Osteoblast (primary cell): ENCODE measurements around the gene CDR2. TPM values are rescaled to one million over a fixed set of nuclear protein-coding genes. Genes with fewer than 3 reads are reported as not detected.

Source experiments
- DNase-seq: peaks from one replicate; pipeline ENCODE4 v3.0.0; 2011; ENCODE audit warnings: low spot score, mixed read lengths; ENCODE audit not compliant: insufficient read length; ENCODE audit errors: missing footprints
- H2AFZ ChIP-seq: 2 replicates; pipeline ENCODE4 v1.6.0; 2011; ENCODE audit warnings: mild to moderate bottlenecking, low read length
- H3K27ac ChIP-seq: 2 replicates; pipeline ENCODE4 v1.5.1; 2011; ENCODE audit warnings: mild to moderate bottlenecking, low read depth, low read length, moderate library complexity
- H3K27me3 ChIP-seq: 2 replicates; pipeline ENCODE4 v1.6.0; 2012; ENCODE audit warnings: mild to moderate bottlenecking, control low read depth, inconsistent platforms, low read length, moderate library complexity; ENCODE audit not compliant: insufficient read depth
- H3K36me3 ChIP-seq: 2 replicates; pipeline ENCODE4 v1.5.1; 2011; ENCODE audit warnings: mild to moderate bottlenecking, low read length, control low read depth, moderate library complexity; ENCODE audit not compliant: insufficient read depth
- H3K4me1 ChIP-seq: 2 replicates; pipeline ENCODE4 v1.5.1; 2011; ENCODE audit warnings: mild to moderate bottlenecking, low read length, control low read depth, moderate library complexity; ENCODE audit not compliant: insufficient read depth
- H3K4me2 ChIP-seq: 2 replicates; pipeline ENCODE4 v1.6.0; 2011; ENCODE audit warnings: mild to moderate bottlenecking, low read length; ENCODE audit not compliant: insufficient read depth
- H3K4me3 ChIP-seq: fragments of 200-600 bp; sonication (generic); 3 replicates; pipeline ENCODE4 v1.5.1; 2012; ENCODE audit warnings: mild to moderate bottlenecking, low read length, inconsistent platforms; ENCODE audit not compliant: insufficient read depth
- H3K79me2 ChIP-seq: 2 replicates; pipeline ENCODE4 v1.6.0; 2012; ENCODE audit warnings: mild to moderate bottlenecking, low read length, control low read depth, inconsistent platforms; ENCODE audit not compliant: insufficient read depth
- H3K9me3 ChIP-seq: 2 replicates; pipeline ENCODE4 v1.5.1; 2011; ENCODE audit warnings: low read depth, low read length, control low read depth
- H4K20me1 ChIP-seq: 2 replicates; pipeline ENCODE4 v1.6.0; 2012; ENCODE audit warnings: mild to moderate bottlenecking, low read length, control low read depth; ENCODE audit not compliant: insufficient read depth
- CTCF ChIP-seq: IDR thresholded peaks from 2 replicates; pipeline ENCODE4 v1.5.1; 2011; ENCODE audit warnings: mild to moderate bottlenecking, low read depth, low read length, moderate library complexity; ENCODE audit errors: extremely low read depth
- total RNA-seq: library from RNA; depleted of rRNA; stranded (reverse); fragments of >200 nt; gene quantifications from 2 replicates; pipeline ENCODE4 v1.2.3, GENCODE V29; 2012

CDR2 gene
- total RNA-seq, 1 donor: 52.5 TPM

DNA sequence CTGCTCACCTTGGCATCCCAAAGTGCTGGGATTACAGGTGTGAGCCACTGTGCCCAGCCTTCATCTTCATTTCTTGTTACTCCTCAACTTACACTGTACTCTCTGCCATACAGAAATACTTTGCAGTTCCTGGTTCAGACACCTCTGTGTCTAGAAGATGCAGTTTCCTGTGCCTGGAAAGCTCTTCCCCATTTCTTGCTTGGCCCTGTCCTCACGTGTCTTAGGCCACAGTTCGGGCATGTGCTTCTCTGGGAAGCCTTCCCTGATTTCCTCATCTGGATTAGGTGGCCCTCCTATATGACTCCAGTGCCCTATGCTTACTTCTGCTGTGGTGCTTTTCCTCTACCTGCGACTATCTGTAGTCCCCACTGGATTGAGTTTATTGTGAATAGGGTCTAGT lies 26.5 kb upstream of the CDR2 start:
- Histone ChIP-seq H4K20me1 (no peaks in the 10 kb centered on the region), H3K9me3 (no peaks in the 10 kb centered on the region), H3K27me3 (no peaks in the 10 kb centered on the region), H3K4me1 (peaks cover 37% of the 10 kb centered on the region), H3K36me3 (peaks cover 5% of the 10 kb centered on the region), H3K4me2 (no peak overlapping the region), H2AFZ (no peak overlapping the region), H3K4me3 (no peak overlapping the region), H3K27ac (no peak overlapping the region), H3K79me2 (no peaks in the 10 kb centered on the region)
- no peak for TF ChIP-seq CTCF
- DNase-seq: no peak

GRCh38 chr16:22397931-22398330 lies 23.5 kb upstream of the CDR2 start:
- no peaks in the 10 kb centered on the region for H3K27me3 ChIP-seq
- no peaks in the 10 kb centered on the region for H3K79me2 ChIP-seq
- H3K36me3 ChIP-seq: no peaks in the 10 kb centered on the region
- no peak overlapping the region for H3K4me3 ChIP-seq
- peak overlapping the region; percentile 25 for H3K27ac ChIP-seq
- no peaks in the 10 kb centered on the region for H4K20me1 ChIP-seq
- H3K4me2 ChIP-seq: no peak overlapping the region
- no peaks in the 10 kb centered on the region for H3K9me3 ChIP-seq
- H3K4me1 ChIP-seq: peaks cover 35% of the 10 kb centered on the region
- H2AFZ ChIP-seq: no peak overlapping the region
- DNase-seq: no peak
- TF ChIP-seq CTCF: no peak

DNA sequence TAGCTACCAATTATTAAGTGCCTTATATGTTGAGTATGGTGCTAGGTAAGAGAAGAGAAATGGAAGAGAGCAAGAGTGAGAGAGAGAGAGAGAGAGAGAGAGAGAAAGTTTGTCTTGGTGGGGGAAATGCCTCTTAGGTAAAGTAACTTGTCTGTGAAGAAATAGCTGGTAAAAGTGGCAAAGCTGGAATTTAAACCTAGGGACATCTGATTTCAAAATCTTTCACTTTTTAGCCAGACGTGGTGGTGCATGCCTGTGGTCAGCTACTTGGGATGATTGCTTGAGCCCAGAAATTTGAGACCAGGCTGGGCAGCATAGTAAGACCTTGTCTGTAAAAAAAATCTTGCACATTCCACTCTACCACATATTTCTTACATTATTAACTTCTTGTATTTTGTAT lies 23.0 kb upstream of the CDR2 start:
- Histone ChIP-seq H4K20me1 (no peaks in the 10 kb centered on the region), H3K79me2 (no peaks in the 10 kb centered on the region), H3K9me3 (no peaks in the 10 kb centered on the region), H3K4me2 (peak overlapping the region; percentile 54), H3K27me3 (no peaks in the 10 kb centered on the region), H3K4me1 (peaks cover 30% of the 10 kb centered on the region), H3K36me3 (no peaks in the 10 kb centered on the region), H3K4me3 (no peak overlapping the region), H2AFZ (no peak overlapping the region), H3K27ac (peak overlapping the region; percentile 31)
- peak; percentile 85 for DNase-seq
- TF ChIP-seq CTCF: no peak

DNA sequence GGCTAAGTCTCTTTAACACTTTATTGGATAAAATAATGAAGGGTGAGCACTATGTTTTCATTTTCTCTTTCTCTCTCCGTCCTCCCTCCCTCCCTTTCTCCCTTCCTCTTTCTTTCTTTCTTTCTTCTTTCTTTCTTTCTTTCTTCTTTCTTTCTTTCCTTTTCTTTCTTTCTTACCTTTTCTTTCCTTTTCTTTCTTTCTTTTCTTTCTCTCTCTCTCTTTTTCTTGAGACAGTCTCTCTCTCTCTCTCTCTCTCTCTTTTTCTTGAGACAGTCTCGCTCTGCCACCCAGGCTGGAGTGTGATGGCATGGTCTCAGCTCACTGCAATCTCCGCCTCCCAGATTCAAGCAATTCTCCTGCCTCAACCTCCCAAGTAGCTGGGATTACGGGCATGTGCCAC lies 21.5 kb upstream of the CDR2 start:
- H3K4me1 ChIP-seq: peaks cover 20% of the 10 kb centered on the region
- no peak overlapping the region for H2AFZ ChIP-seq
- TF ChIP-seq CTCF: no peak
- no peak overlapping the region for H3K4me3 ChIP-seq
- no peaks in the 10 kb centered on the region for H3K79me2 ChIP-seq
- no peaks in the 10 kb centered on the region for H3K27me3 ChIP-seq
- no peaks in the 10 kb centered on the region for H4K20me1 ChIP-seq
- no peaks in the 10 kb centered on the region for H3K9me3 ChIP-seq
- no peak overlapping the region for H3K4me2 ChIP-seq
- H3K27ac ChIP-seq: no peak overlapping the region
- no peak for DNase-seq
- H3K36me3 ChIP-seq: no peaks in the 10 kb centered on the region
